Prostate gland (tissue), 2 donors: ENCODE results near the gene AGFG1. TPM values are rescaled to one million over a fixed set of nuclear protein-coding genes. Genes with fewer than 3 reads are reported as not detected.

Experiments used
- DNase-seq: peaks from one replicate; pipeline ENCODE4 v3.0.0-alpha.2; 2019; ENCODE audit warnings: low spot score
- H3K27ac ChIP-seq, 2 donors: fragments of 200-600 bp; sonication (generic); 2 replicates each; pipeline ENCODE4 v1.5.1; 2017 to 2019
- H3K27me3 ChIP-seq: fragments of 200-600 bp; sonication (generic); replicated peaks from 2 replicates; pipeline ENCODE4 v1.5.1; 2019; ENCODE audit not compliant: insufficient read depth
- H3K36me3 ChIP-seq, 2 donors: fragments of 200-600 bp; sonication (generic); 1 replicate in 1 of 2; 2 replicates in 1 of 2; pipeline versions ENCODE4 v1.5.1 to v1.8.1; 2017 to 2019
- H3K4me1 ChIP-seq: fragments of 200-600 bp; sonication (generic); replicated peaks from 2 replicates; pipeline ENCODE4 v1.5.1; 2019
- H3K4me3 ChIP-seq, 2 donors: fragments of 200-600 bp; sonication (generic); 2 replicates each; pipeline ENCODE4 v1.5.1; 2017 to 2019
- H3K9me3 ChIP-seq: fragments of 200-600 bp; sonication (generic); 2 replicates; pipeline ENCODE4 v1.5.1; 2017
- CTCF ChIP-seq, 4 experiments: fragments of 200-600 bp in 2 of 4; fragments of 450-650 bp in 2 of 4; sonication (generic) in 2 of 4; IDR thresholded peaks; 1 replicate in 3 of 4; 2 replicates in 1 of 4; pipeline ENCODE4 v1.5.1; 2016 to 2019; ENCODE audit warnings: antibody characterized with exemption in 4 of 4, mild to moderate bottlenecking in 2 of 4, moderate library complexity in 2 of 4
- POLR2A ChIP-seq: fragments of 450-650 bp; IDR thresholded peaks from one replicate; pipeline ENCODE4 v1.6.1; 2016; ENCODE audit warnings: antibody characterized with exemption, mild to moderate bottlenecking
- POLR2AphosphoS5 ChIP-seq: sonication (generic); formaldehyde crosslinking; IDR thresholded peaks from one replicate; pipeline ENCODE4 v1.6.1; 2017; ENCODE audit warnings: antibody characterized with exemption
- WGBS: methylation state at CpG from one replicate; pipeline ENCODE4 v1.1.5; 2018; 5-methylcytosine and 5-hydroxymethylcytosine counted together
- intact Hi-C: fragments of 100-400 bp; cut with DNase I; formaldehyde crosslinking; loops from one replicate; pipeline ENCODE4 v1.14.2; 2022
- total RNA-seq, 2 donors: library from RNA; depleted of rRNA; stranded (reverse); fragments of >200 nt; gene quantifications; one replicate each; pipeline ENCODE4 v1.1.0, GENCODE V29; 2016

Gene AGFG1
- total RNA-seq, 2 donors from 2014 or later: 40.3 to 73.7 TPM

GRCh38 chr2:227455200-227455599 is 16.8 kb upstream of the AGFG1 start:
- Histone ChIP-seq H3K27me3 (no peaks in the 10 kb centered on the region), H3K9me3 (no peaks in the 10 kb centered on the region), H3K27ac (no peak overlapping the region), H3K4me1 (no peaks in the 10 kb centered on the region), H3K36me3 (no peaks in the 10 kb centered on the region), H3K4me3 (no peak overlapping the region)
- 50% methylated on average over 2 of the region's 2 CpGs for WGBS
- no peak for DNase-seq
- TF ChIP-seq CTCF (IDR thresholded peaks at IDR 0.05) (no peak), POLR2AphosphoS5 (no peak), POLR2A (no peak)
- intact Hi-C loops: no loop called here

DNA sequence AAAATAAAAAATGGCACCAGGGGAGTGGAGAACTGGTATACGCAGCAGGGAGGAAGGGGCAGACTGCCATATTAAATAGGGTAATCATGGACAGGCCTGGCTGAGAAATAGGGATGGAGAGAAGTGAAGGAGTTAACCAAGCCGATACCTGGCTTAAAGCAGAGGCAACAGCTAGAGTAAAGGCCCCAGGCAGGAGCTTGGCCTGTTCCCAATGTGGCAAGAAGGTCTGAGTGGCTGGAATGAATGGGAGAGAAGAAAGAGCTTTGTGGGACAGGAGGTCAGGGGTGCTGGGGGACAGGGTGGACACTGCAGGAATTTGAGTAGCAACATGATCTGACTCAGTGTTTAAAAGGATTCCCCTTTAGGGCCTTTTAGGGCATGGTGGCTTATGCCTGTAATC is 15.9 kb upstream of the AGFG1 start:
- TF ChIP-seq POLR2A: no peak
- Histone ChIP-seq H3K36me3 (no peaks in the 10 kb centered on the region), H3K4me1 (no peaks in the 10 kb centered on the region), H3K9me3 (no peaks in the 10 kb centered on the region), H3K27ac (no peak overlapping the region), H3K4me3 (no peak overlapping the region), H3K27me3 (no peaks in the 10 kb centered on the region)
- no peak for DNase-seq
- intact Hi-C loops: no loop called here
- WGBS: 95% methylated on average over 2 of the region's 2 CpGs

DNA sequence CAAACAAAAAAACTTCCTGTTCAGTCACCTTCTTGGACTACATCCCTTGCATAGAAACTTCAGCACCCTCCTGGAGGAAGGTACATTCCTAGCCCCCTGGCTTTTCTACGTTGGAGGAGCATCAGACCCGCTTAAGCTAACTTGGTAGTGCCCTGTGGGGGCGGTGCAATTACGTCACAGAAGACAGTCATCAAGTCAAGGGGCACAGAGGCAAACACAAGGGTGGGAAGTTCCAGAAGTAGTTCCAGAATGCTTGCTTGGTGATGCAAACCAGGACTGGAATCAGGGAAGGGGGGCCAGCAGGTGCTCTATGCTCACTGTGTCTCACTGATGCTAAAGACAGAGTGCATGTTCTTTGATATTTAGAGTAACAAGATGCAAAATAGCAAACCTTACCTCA is 15.2 kb upstream of the AGFG1 start:
- DNase-seq: no peak
- Histone ChIP-seq H3K27me3 (no peaks in the 10 kb centered on the region), H3K27ac (no peak overlapping the region), H3K4me1 (no peaks in the 10 kb centered on the region), H3K9me3 (no peaks in the 10 kb centered on the region), H3K4me3 (no peak overlapping the region), H3K36me3 (no peaks in the 10 kb centered on the region)
- intact Hi-C loops: no loop called here
- TF ChIP-seq POLR2A: no peak
- TF ChIP-seq POLR2AphosphoS5: no peak
- TF ChIP-seq CTCF (IDR thresholded peaks at IDR 0.05): no peak
- 60% methylated on average over 4 of the region's 4 CpGs for WGBS

DNA sequence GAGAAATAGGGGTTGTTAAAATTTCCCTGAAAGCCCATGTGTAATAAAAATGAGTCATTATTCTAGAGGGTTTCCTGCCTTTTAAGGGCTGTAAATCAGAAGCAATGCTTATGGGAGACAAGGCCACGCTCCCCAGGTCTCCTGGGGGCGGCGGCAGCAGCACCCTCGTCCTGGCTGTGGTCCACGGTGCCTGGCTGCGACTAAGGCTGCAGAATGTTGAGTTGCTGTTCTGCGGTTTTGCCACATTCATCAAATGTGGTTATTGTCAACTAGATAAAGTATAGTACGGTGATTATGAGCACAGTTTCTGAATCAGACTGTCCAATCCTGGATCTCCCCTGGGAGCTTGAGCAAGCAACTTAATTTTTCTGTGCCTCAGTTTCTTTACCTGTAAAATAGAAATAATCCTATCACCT is 11.9 kb upstream of the AGFG1 start:
- DNase-seq: no peak
- intact Hi-C loops: no loop called here
- no peaks in the 10 kb centered on the region for H3K27me3 ChIP-seq
- no peak for TF ChIP-seq CTCF (IDR thresholded peaks at IDR 0.05)
- no peak for TF ChIP-seq POLR2AphosphoS5
- TF ChIP-seq POLR2A: no peak
- WGBS: 29% methylated on average over 8 of the region's 8 CpGs
- H3K4me1 ChIP-seq: no peaks in the 10 kb centered on the region
- H3K36me3 ChIP-seq: no peaks in the 10 kb centered on the region
- H3K4me3 ChIP-seq: no peak overlapping the region
- no peak overlapping the region for H3K27ac ChIP-seq
- no peaks in the 10 kb centered on the region for H3K9me3 ChIP-seq

DNA sequence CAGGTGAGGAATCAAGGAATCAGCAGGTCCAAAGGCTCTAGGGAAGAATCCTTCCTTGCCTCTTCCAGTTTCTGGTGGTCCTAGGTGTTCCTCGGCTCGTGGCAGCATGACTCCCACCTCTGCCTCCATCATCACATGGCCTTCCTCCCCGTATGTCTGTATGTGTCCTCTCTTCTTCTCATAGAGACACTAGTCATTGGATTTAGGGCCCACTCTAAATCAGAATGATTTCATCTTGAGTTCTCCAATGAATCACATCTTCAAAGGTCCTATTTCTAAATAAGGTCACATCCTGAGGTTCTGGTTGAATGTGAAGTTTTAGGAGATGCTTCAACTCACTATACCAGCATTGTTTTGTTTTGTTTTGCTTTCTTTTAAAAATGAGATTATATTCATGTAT is 11.1 kb upstream of the AGFG1 start:
- WGBS: 94% methylated on average over 3 of the region's 3 CpGs
- Histone ChIP-seq H3K36me3 (no peaks in the 10 kb centered on the region), H3K27ac (no peak overlapping the region), H3K4me1 (no peaks in the 10 kb centered on the region), H3K9me3 (no peaks in the 10 kb centered on the region), H3K27me3 (no peaks in the 10 kb centered on the region), H3K4me3 (no peak overlapping the region)
- intact Hi-C loops: no loop called here
- no peak for TF ChIP-seq CTCF (IDR thresholded peaks at IDR 0.05)
- no peak for TF ChIP-seq POLR2A
- TF ChIP-seq POLR2AphosphoS5: no peak
- DNase-seq: no peak
